KOPT-K1 (cell line): ENCODE results near the gene SLC16A4.
A peak's percentile ranks its signal among the peaks of the same experiment; 100 is the strongest.
"Not testable (repeated sequence)": the region's sequence is repeated elsewhere in the genome, so short reads cannot be mapped to it uniquely, and the experiment has no call there.

Source experiments
- H3K27ac ChIP-seq: fragments of 200-600 bp; sonication (generic); 2 replicates; pipeline ENCODE4 v1.5.1; 2016; ENCODE audit warnings: antibody characterized with exemption, mild to moderate bottlenecking, low read depth, low read length; ENCODE audit not compliant: poor library complexity, severe bottlenecking
- H3K36me3 ChIP-seq: fragments of 200-600 bp; sonication (generic); 2 replicates; pipeline ENCODE4 v1.5.1; 2017; ENCODE audit warnings: antibody characterized with exemption, mild to moderate bottlenecking, low read length, moderate library complexity; ENCODE audit not compliant: insufficient read depth
- H3K9me3 ChIP-seq: fragments of 200-600 bp; sonication (generic); 2 replicates; pipeline ENCODE4 v1.5.1; 2017; ENCODE audit warnings: antibody characterized with exemption, low read length, mild to moderate bottlenecking; ENCODE audit not compliant: insufficient read depth, poor library complexity, severe bottlenecking

SLC16A4 gene

DNA sequence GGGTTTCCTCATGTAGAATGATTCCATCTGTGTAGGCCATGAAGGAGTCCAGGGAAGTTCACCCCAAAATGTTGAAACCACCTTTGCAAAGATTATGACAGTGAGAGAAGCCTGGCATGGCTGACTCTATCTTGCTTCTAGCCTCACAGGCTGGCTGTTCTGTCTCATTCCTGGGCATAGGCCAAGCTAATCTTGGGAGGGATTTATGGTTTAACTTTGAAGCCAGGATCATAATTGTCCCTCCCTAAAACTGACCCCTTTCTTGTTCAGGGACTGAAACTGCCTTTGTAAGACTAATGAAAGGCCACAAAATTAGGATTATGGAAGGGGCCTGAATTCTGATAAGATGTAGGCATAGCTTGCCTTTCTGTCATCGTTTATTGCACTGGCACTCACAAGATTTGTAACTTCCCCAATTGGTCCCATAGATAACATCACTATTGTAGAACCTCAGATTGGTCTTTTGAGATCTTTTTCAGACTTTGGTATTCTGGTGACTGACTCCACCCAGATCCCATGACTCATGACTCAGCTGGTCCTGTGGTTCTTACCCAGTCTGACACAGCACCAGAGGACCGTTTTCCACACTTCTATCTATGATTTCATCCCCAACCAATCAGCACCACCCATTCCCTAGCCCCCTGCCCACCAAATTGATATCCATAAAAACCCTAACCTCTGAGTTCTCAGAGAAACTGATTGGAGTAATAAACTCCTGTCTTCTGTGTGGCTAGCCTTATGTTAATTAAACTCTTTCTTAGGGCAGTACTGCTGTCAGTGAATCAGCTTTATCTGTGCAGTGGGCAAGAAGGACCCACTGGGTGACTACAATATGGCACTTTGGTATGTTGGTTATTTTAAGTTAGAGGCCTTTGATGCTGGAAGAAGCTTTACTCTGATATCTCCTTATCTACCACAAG is 30.3 kb upstream of the SLC16A4 start:
- Histone ChIP-seq H3K36me3 (no peaks in the 10 kb centered on the region), H3K27ac (no peak overlapping the region), H3K9me3 (peaks cover 9% of the 10 kb centered on the region)

DNA sequence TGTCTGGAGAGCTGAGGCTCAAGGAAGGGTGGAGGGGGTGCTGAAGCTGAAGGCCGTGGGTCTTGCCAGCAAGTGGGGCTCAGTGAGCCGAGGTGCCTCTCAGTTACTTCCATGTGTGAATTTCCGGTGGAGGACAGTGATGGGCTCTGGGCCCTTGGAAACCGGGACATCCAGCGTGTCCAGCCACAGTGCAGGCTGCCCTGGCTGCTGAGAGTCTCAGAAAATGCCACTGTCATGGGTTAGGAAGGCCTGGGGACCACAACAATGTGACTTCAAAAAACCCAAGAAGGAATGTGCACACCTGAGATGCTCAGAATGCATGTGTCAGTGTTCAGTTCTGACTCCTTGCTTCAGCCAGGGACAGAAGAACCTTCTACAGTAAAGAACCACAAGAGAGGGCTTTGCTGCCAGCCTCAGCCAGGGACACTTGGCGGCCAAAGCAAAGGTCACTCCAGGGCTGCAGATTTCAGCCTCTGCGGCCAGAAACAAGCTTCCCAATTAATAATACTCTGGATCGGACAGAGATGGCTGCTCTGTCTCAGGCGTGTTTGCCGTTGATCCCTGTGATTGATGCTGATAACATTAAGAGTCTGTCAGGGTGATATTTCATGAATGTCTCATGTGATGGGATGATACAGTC is 29.3 kb upstream of the SLC16A4 start:
- Histone ChIP-seq H3K27ac (no peak overlapping the region), H3K36me3 (no peaks in the 10 kb centered on the region), H3K9me3 (peaks cover 9% of the 10 kb centered on the region)

DNA sequence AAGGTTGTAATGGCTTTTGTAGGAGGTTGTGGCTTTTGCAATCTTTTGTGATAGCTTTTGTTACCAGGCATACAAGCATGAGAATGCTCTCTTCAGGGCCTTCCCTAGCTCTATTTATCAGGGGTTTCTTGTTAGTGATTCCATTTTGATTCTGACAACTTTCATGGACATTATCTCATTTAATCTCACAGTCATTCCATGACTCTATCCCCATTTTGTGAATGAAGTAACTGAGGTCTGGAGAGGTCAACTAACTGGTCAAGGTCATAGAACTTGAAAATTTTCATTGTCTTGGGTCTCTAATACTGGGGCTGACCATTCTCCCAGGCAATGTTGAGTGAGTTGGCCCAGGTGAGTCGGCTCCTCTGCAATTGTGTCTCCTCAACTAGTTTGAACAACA is 27.9 kb upstream of the SLC16A4 start:
- Histone ChIP-seq H3K27ac (no peak overlapping the region), H3K9me3 (peaks cover 9% of the 10 kb centered on the region), H3K36me3 (no peaks in the 10 kb centered on the region)

DNA sequence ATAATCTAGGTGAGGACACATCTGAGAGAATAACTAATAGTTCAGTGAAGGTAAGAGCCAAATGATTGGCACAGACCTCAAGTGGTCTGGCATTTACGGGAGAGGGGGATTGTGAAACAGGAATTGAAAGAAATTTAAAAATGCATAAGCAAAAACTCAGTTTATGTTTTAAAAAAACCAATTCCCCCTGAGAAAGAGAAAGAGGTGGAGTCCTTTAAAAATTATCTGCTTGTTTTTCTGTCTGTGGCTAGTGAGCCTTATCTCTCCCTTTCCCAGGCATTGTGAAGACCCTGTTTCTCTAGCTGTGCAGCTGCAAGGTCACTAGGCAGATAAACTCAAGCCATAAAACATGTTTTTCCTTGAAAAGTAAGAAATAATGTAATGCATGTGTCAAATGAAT is 22.2 kb upstream of the SLC16A4 start:
- not testable (repeated sequence) for H3K27ac ChIP-seq, H3K36me3 ChIP-seq, H3K9me3 ChIP-seq

DNA sequence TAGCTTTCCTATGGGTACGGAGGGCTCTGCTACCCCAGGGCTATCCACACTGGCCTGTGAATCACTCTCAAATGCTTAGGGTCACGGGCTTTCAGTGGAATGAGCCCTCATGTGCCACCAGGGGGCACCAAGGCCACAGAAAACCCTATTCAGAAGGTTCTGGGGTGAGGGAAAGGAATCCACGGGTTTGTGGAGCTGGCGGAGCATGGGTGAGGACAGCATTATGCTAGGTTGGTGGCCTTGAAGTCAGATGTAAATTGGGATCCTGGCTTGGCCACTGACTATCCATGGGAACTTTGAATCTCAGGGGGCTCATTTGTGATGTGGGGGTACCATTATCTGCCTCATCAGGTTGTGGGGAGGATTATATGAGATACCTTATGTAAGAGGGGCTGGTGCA is 21.8 kb upstream of the SLC16A4 start:
- no peak overlapping the region for H3K27ac ChIP-seq
- no peaks in the 10 kb centered on the region for H3K9me3 ChIP-seq
- no peaks in the 10 kb centered on the region for H3K36me3 ChIP-seq

DNA sequence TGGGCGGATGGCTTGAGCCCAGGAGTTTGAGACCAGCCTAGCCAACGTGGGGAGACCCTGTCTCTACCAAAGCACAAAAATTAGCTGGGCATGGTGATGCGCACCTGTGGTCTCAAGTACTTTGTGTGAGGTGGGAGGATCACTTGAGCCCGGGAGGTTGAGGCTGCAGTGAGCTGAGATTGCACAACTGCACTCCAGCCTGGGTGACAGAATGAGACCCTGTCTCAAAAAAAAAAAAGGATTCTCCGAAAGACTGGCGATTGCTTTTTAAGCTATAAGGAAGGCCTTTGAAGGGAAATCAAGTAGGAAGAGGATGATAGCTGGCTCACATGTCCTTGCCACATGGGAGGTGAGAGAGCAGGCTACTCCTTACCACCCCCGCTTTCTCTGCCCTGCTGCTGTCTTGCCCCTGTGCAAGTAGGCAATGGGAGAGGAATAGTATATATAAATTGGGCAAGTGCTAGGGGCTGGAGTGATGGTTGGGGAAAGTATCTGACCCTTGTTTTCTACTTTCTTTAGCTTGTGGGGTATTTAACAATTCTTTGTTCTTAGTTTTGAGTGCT is 20.4 kb upstream of the SLC16A4 start:
- Histone ChIP-seq H3K27ac (no peak overlapping the region), H3K36me3 (no peaks in the 10 kb centered on the region), H3K9me3 (no peaks in the 10 kb centered on the region)

DNA sequence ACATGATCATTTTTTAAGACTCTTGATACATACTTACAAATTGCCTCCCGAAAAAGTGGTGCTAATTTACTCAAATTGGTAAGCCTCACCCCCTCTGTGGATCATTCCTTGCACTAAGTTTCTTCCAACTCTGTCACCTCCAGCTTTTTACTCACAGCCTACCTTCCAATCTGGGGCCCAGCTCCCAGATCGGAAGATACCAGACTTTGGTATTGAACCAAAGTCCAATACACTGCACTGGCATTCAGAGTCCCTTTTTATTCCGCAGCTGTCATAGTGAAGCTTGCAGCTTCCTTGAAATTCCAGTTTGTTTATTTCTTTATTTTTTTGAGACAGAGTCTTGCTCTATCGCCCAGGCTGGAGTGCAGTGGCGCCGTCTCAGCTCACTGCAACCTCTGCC is 18.5 kb upstream of the SLC16A4 start:
- Histone ChIP-seq H3K9me3 (no peaks in the 10 kb centered on the region), H3K36me3 (peaks cover 11% of the 10 kb centered on the region), H3K27ac (no peak overlapping the region)

DNA sequence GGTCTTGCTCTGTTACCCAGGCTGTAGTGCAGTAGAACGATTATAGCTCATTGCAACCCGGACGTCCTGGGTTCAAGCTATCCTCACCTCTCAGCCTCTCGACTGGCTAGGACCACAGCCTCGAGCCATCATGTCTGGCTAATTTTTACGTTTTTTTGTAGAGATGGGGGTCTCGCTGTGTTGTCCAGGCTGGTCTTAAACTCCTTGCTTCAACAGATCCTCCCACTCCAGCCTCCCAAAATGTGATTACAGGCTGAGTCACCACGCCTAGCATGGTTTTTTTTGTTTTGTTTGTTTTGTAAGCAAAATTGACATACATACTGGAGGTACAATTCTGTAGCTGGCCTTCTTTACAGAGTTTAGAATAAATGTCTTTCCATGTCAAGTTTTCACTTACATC is 17.7 kb upstream of the SLC16A4 start:
- Histone ChIP-seq H3K27ac (no peak overlapping the region), H3K36me3 (peaks cover 19% of the 10 kb centered on the region), H3K9me3 (no peaks in the 10 kb centered on the region)

DNA sequence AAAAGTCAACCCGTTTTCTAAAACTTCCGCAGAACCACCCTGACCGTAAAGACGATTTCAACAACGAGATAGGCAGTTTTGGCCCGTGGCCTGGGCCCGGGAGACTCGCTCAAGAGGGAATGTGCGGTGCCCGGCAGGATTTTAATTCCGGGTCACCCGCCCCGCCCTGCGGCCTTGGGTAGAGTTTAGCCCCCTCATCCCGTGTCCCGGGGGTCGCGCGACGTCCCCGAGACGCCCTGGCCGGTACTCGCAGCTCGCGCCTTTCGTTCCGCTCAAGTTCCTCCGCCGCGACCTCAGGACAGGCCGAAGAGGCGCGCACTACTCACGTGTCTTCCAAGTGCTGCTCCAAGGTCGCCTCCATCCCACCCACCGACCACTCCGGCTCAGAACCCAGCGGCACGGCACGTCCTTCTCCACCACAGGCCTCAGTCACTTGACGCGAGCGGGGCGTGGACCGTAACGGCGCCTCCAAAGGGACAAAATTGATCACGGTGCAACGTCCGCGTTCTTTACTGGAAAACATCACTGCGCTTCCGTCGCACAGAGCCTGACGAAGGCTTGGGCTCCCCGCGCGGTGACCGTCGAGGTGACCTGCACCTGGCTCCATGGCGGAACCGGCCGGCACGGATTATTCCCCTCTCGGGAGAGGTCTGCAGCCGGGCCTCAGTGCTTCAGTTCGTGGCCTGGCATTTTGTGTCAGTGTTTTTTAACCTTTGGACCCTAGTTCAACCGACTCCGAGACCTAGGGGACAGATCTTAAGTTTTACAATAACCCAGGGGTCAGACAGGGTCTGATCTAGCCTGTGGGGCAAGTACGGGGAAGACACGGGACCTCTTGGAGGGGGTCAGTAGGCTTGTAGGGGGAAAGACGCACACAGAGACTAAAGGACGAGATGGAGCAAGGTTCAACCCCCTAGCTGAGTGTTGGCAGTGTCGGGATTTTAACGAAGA is 16.7 kb upstream of the SLC16A4 start, which contains the start of gene LAMTOR5:
Gene LAMTOR5 (minus strand): TSS at position 435 of the 951 bp plus-strand sequence. CDS start 74 bp downstream, at position 361.
- Histone ChIP-seq H3K9me3 (no peaks in the 10 kb centered on the region), H3K36me3 (peaks cover 29% of the 10 kb centered on the region), H3K27ac (peak within 1 kb of the TSS; percentile 83)

DNA sequence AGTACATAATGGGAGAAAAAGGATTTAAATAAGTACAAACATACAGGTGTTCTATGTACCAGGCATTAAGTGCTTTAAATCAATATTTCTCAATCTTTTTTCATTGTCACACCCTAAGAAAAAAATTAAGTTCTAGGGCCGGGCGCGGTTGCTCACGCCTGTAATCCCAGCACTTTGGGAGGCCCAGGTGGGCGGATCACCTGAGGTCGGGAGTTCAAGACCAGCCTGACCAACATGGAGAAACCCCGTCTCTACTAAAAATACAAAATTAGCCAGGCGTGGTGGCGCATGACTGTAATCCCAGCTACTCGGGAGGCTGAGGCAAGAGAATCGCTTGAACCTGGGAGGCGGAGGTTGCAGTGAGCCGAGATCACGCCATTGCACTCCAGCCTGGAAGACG is 15.6 kb upstream of the SLC16A4 start:
- peaks cover 40% of the 10 kb centered on the region for H3K36me3 ChIP-seq
- H3K9me3 ChIP-seq: not testable (repeated sequence)
- H3K27ac ChIP-seq: peak overlapping the region; percentile 83

DNA sequence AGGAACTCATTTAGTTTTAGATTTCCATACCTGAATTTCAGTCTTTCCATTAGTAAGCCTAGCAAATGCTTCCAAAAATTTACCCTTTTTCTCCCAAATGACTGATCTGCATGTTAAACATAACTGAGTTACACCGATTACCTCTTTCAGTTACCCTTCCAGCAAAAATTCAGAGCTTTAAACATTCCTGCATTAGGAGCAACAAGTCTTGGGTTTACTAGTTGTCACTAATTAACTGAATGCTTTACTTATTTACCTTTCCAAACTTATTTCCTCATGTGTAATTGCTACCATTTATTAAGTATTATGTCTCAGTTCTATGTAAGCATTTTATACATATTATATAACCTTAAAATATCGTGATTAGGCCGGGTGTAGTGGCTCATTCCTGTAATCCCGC is 13.6 kb upstream of the SLC16A4 start:
- Histone ChIP-seq H3K27ac (no peak overlapping the region), H3K36me3 (peaks cover 60% of the 10 kb centered on the region), H3K9me3 (no peaks in the 10 kb centered on the region)

DNA sequence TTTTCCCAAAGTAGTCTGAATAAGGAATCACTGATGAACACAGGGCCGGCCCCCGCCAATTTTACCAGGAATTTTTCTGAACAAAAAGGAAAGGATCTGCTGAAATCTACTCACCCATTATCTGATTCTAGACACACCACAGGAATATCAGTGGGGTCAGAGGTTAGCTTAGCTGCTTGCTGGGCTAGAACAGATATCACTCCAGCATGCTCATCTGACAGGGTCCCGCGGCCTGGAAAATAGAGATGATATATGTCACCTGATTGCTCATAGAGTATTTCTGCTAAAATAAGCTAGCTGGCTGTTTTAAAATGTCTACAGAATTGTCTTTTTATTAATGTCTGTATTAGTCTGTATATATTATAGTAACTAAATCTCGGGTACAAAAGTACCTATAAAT is 13.0 kb upstream of the SLC16A4 start:
- Histone ChIP-seq H3K36me3 (peaks cover 66% of the 10 kb centered on the region), H3K9me3 (no peaks in the 10 kb centered on the region), H3K27ac (no peak overlapping the region)

DNA sequence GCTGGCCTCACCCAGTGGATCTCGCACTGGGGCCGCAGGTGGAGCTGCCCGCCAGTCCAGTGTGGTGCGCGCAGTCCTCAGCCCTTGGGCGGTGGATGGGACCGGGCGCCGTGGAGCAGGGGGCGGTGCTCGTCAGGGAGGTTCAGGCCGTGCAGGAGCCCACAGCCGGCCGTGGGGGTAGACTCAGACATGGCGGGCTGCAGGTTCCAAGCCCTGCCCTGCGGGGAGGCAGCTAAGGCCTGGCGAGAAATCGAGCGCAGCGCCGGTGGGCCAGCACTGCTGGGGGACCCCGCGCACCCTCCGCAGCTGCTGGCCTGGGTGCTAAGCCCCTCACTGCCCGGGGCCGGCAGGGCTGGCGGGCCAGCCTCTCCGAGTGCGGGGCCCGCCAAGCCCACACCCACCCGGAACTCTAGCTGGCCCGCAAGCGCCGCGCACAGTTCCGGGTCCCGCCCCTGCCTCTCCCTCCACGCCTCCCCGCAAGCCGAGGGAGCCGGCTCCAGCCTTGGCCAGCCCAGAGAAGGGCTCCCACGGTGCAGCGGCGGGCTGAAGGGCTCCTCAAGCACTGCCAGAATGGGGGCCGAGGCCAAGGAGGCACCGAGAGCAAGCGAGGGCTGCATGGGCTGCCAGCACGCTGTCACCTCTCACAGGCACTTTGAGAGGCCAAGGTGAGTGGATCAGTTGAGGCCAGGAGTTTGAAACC is 5.6 kb upstream of the SLC16A4 start:
- H3K27ac ChIP-seq, H3K9me3 ChIP-seq: not testable (repeated sequence)
- peaks cover 50% of the 10 kb centered on the region for H3K36me3 ChIP-seq

DNA sequence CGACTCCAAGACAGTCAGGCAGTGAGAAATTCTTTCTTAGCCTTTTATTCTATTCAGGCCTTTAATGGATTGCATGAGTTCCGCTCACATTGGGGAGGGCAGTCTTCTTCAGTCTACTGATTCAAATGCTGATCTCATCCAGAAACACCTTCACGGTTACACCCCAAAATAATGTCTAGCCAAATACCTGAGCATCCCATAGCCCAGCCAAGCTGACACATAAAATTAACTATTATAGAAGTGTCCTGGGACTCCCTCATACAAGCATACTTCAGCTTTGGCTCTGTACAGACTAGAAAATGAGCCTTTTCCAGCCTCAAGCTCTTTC is 3.6 kb upstream of the SLC16A4 start:
- H3K27ac ChIP-seq: no peak overlapping the region
- H3K9me3 ChIP-seq: no peaks in the 10 kb centered on the region
- peaks cover 31% of the 10 kb centered on the region for H3K36me3 ChIP-seq
